ENCODE results near the gene LMOD3. TPM values are rescaled to one million over a fixed set of nuclear protein-coding genes. Genes with fewer than 3 reads are reported as not detected.

Gene LMOD3
- total RNA-seq, 1 donor from 2014 or later, result not detected

GRCh38 chr3:69085833-69086722 is 36.3 kb downstream of the LMOD3 start:
- no peaks in the 10 kb centered on the region for H3K36me3 Mint-ChIP-seq (ENCODE audit: unreplicated experiment)
- no peak for TF ChIP-seq CTCF (IDR thresholded peaks at IDR 0.05; ENCODE audit: partially characterized antibody, unreplicated experiment)
- peak overlapping the region; percentile 89 for H3K27ac Mint-ChIP-seq (ENCODE audit: unreplicated experiment)
- H3K27me3 Mint-ChIP-seq (ENCODE audit: unreplicated experiment), result peaks cover 2% of the 10 kb centered on the region
- peak overlapping the region; percentile 91 for H3K4me3 Mint-ChIP-seq (ENCODE audit: unreplicated experiment)
- H3K9me3 Mint-ChIP-seq (ENCODE audit: unreplicated experiment), result peaks cover 3% of the 10 kb centered on the region
- DNase-seq, result peak; percentile 18
- peaks cover 25% of the 10 kb centered on the region for H3K4me1 Mint-ChIP-seq (ENCODE audit: low read depth, unreplicated experiment)

- DNase-seq, result peak; percentile 24
- Mint-ChIP-seq H3K36me3 (ENCODE audit: unreplicated experiment) (no peaks in the 10 kb centered on the region), H3K9me3 (ENCODE audit: unreplicated experiment) (peaks cover 3% of the 10 kb centered on the region), H3K27me3 (ENCODE audit: unreplicated experiment) (peaks cover 2% of the 10 kb centered on the region), H3K4me3 (ENCODE audit: unreplicated experiment) (peak overlapping the region; percentile 91), H3K27ac (ENCODE audit: unreplicated experiment) (peak overlapping the region; percentile 89), H3K4me1 (ENCODE audit: low read depth, unreplicated experiment) (peaks cover 27% of the 10 kb centered on the region)
- no peak for TF ChIP-seq CTCF (IDR thresholded peaks at IDR 0.05; ENCODE audit: partially characterized antibody, unreplicated experiment)
Measured at GRCh38 chr3:69085168-69085832, 37.1 kb downstream of the LMOD3 start.

- peak within 1 kb of the TSS; percentile 91 for H3K4me3 Mint-ChIP-seq (ENCODE audit: unreplicated experiment)
- no peaks in the 10 kb centered on the region for H3K36me3 Mint-ChIP-seq (ENCODE audit: unreplicated experiment)
- H3K4me1 Mint-ChIP-seq (ENCODE audit: low read depth, unreplicated experiment), result peaks cover 22% of the 10 kb centered on the region
- peak; percentile 95 for DNase-seq
- H3K27me3 Mint-ChIP-seq (ENCODE audit: unreplicated experiment), result peaks cover 2% of the 10 kb centered on the region
- TF ChIP-seq CTCF (IDR thresholded peaks at IDR 0.05; ENCODE audit: partially characterized antibody, unreplicated experiment), result no peak
- peaks cover 3% of the 10 kb centered on the region for H3K9me3 Mint-ChIP-seq (ENCODE audit: unreplicated experiment)
- peak within 1 kb of the TSS; percentile 89 for H3K27ac Mint-ChIP-seq (ENCODE audit: unreplicated experiment)
Measured at GRCh38 chr3:69084326-69085167, 37.8 kb downstream of the LMOD3 start, which contains the start of gene ARL6IP5. TSS of gene ARL6IP5 (plus strand) at chr3:69084937. CDS start at chr3:69085048, 111 bp downstream.

- DNase-seq, result no peak
- Mint-ChIP-seq H3K27me3 (ENCODE audit: unreplicated experiment) (peaks cover 2% of the 10 kb centered on the region), H3K27ac (ENCODE audit: unreplicated experiment) (no peak overlapping the region), H3K36me3 (ENCODE audit: unreplicated experiment) (no peaks in the 10 kb centered on the region), H3K4me3 (ENCODE audit: unreplicated experiment) (no peak overlapping the region), H3K4me1 (ENCODE audit: low read depth, unreplicated experiment) (peaks cover 24% of the 10 kb centered on the region), H3K9me3 (ENCODE audit: unreplicated experiment) (peaks cover 7% of the 10 kb centered on the region)
- TF ChIP-seq CTCF (IDR thresholded peaks at IDR 0.05; ENCODE audit: partially characterized antibody, unreplicated experiment), result no peak
Measured at GRCh38 chr3:69082805-69083204, 39.6 kb downstream of the LMOD3 start.

All from glutamatergic neuron (in vitro differentiated cells).